ENCODE data around the gene GDPD5. TPM values are rescaled to one million over a fixed set of nuclear protein-coding genes. Genes with fewer than 3 reads are reported as not detected.

The GDPD5 gene
- total and polyA plus RNA-seq, 9 of the 15 experiments (the other 6 are each of a cell fraction or from before 2014, with no cell fraction given), result 0.32 to 27.3 (median 8.0) TPM

GRCh38 chr11:75558939-75559843 is 33.5 kb upstream of the GDPD5 start (continued):
- TF ChIP-seq U2AF2 (optimal IDR thresholded peaks at IDR 0.05; ENCODE audit: low read depth, low read length), result no peak
- TF ChIP-seq NKRF (IDR thresholded peaks at IDR 0.05; ENCODE audit: borderline replicate concordance), result no peak
- TF ChIP-seq NR2F6 (CRISPR knock-in tag; IDR thresholded peaks at IDR 0.05), result no peak
- TF ChIP-seq CAMTA2 (CRISPR knock-in tag; conservative IDR thresholded peaks at IDR 0.05), result no peak
- TF ChIP-seq SAFB (IDR thresholded peaks at IDR 0.05; ENCODE audit: borderline replicate concordance, low read depth, low read length), result no peak
- no peak for TF ChIP-seq NR1H2 (CRISPR knock-in tag; IDR thresholded peaks at IDR 0.05)
- TF ChIP-seq ATF7 (IDR thresholded peaks at IDR 0.05), result no peak
- TF ChIP-seq RBBP5 (IDR thresholded peaks at IDR 0.05; ENCODE audit: borderline replicate concordance, insufficient read depth, low read length, poor library complexity, severe bottlenecking), result no peak
- TF ChIP-seq BCL6 (CRISPR knock-in tag; IDR thresholded peaks at IDR 0.05), result no peak
- no peak for TF ChIP-seq TAF15 (IDR thresholded peaks at IDR 0.05; ENCODE audit: low read depth, low read length)
- TF ChIP-seq JUNB (CRISPR knock-in tag; conservative IDR thresholded peaks at IDR 0.05), result no peak
- TF ChIP-seq FOXM1 (IDR thresholded peaks at IDR 0.05; ENCODE audit: low read depth), result no peak
- TF ChIP-seq FOXM1 (CRISPR knock-in tag; IDR thresholded peaks at IDR 0.05; ENCODE audit: low read depth), result no peak
- TF ChIP-seq HMGXB4 (CRISPR knock-in tag; IDR thresholded peaks at IDR 0.05), result no peak
- TF ChIP-seq BRF1 (IDR thresholded peaks at IDR 0.05; ENCODE audit: borderline replicate concordance, extremely low read depth, insufficient read length), result no peak
- no peak for TF ChIP-seq NFIC (IDR thresholded peaks at IDR 0.05)
- peak; percentile 38; the same call in 1 of the 2 replicates for TF ChIP-seq PKNOX1 (IDR thresholded peaks at IDR 0.05)
- TF ChIP-seq HDGF (IDR thresholded peaks at IDR 0.05), result peak; percentile 59; the same call in 1 of the 2 replicates
- TF ChIP-seq GATAD2A (IDR thresholded peaks at IDR 0.05), result no peak; the same call in 1 of the 2 replicates
- peak; percentile 34 for TF ChIP-seq TAF9B (IDR thresholded peaks at IDR 0.05; ENCODE audit: partially characterized antibody)
- peak; percentile 99 for TF ChIP-seq RBM25 (IDR thresholded peaks at IDR 0.05; ENCODE audit: low read depth, low read length, severe bottlenecking)
- 0 out of 2 replicates have a peak, but pooled peaks have one; percentile 11 for TF ChIP-seq TARDBP (IDR thresholded peaks at IDR 0.05)
- TF ChIP-seq JUND (IDR thresholded peaks at IDR 0.05; ENCODE audit: borderline replicate concordance, low read depth, low read length), result peak; percentile 34; the same call in 1 of the 2 replicates
- no peak; the same call in 2 of the 3 replicates for TF ChIP-seq JUND (tag; IDR thresholded peaks at IDR 0.05; ENCODE audit: borderline replicate concordance, low read depth, low read length)
- TF ChIP-seq PHF21A (IDR thresholded peaks at IDR 0.05; ENCODE audit: borderline replicate concordance, low read depth), result peak; percentile 67
- no peak for TF ChIP-seq WHSC1 (IDR thresholded peaks at IDR 0.05; ENCODE audit: low read length)
